GM18951 (cell line): ENCODE data around the gene COL13A1.

Experiments used
- POLR2A ChIP-seq: IDR thresholded peaks from 4 replicates; pipeline ENCODE4 v1.6.1; 2011; ENCODE audit warnings: mild to moderate bottlenecking; ENCODE audit not compliant: insufficient read length, insufficient read depth; ENCODE audit errors: extremely low read depth
- in situ Hi-C: fragments of 300-500 bp; cut with MboI; formaldehyde crosslinking; loops from one replicate; pipeline ENCODE4 v1.12.0; 2022; ENCODE audit warnings: low sequenced_read_pairs, mixed read lengths, inconsistent platforms; ENCODE audit not compliant: unreplicated experiment

Gene COL13A1

GRCh38 chr10:69849825-69850224, 48.1 kb downstream of the COL13A1 start:
- no peak for TF ChIP-seq POLR2A
- in situ Hi-C loops = no loop called here

GRCh38 chr10:69850440-69850839, 48.7 kb downstream of the COL13A1 start:
- in situ Hi-C loops = no loop called here
- no peak for TF ChIP-seq POLR2A

DNA sequence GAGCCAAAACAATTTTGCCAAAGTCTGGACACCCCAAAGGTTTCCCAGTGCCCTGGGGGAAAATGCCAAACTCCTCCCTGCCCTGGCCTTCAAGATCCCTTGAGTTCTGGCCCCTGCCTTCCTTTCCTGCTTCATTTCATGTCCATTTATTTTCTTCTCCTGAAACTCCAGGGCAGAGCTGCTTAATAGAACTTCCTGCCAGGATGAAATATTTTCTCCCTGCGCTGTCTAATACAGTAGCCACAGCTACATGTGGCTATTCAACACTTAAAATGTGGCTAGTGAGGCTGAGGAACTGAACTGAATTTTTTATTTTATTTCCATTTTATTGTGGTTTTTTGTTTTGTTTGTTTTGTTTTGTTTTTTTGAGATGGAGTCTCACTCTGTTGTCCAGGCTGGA, 49.6 kb downstream of the COL13A1 start:
- TF ChIP-seq POLR2A = no peak
- in situ Hi-C loops = no loop called here

DNA sequence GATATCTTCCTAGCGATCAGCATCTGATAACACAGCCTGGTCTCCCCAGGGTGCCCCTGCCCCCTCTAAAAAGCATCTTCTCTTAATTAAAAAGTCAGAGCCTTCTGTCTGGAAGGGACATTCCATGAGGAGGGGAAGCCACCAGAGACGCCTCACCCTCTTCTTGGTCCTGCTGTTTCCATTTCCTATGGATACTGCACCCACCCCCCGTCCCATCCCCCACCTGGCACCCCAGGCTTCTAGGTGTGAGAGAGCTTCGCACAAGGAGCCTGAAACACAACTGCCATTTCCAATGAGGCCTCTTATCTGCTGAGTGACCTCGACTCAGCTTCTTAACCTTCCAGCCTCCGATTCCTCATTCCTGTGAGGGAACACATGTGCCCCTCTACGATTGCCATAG, 51.4 kb downstream of the COL13A1 start:
- no peak for TF ChIP-seq POLR2A
- in situ Hi-C loops = no loop called here

GRCh38 chr10:69854511-69855345, 53.0 kb downstream of the COL13A1 start:
- in situ Hi-C loops = no loop called here
- no peak for TF ChIP-seq POLR2A

DNA sequence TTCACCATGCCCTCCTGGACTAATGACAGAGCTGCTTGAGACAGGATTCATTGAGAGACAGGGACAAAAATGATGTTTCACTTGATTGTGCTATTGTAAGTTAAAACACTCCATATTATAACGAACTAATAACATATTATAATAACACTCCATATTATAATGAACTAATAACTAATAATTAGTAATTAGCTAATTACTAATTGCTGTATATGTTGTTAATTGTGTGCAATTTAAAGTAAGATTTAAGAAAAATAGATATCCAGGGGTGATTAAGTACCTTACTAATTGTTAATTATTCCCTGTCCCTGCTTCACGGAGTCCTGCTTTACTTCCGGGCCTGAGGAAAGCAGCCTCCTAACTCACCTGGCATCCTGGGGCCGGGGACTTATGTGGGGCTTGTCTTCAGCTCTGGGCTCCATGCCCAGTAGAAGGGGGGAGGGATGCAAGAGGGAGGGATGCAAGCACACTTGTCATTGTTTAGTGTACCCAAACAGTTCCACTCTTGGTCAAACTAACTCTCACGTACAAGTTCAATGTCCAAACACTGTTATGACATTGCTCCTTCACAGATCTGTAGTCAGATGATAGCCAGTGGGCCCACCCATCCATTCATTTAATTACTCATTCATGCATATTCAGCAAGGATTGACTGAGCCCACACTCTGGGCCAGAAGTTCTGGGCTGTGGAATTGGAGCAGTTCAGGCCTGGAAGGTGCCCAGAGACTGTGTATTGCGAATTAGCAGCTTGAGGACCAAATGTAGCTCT, 53.8 kb downstream of the COL13A1 start:
- in situ Hi-C loops = no loop called here
- TF ChIP-seq POLR2A = no peak

- no peak for TF ChIP-seq POLR2A
- in situ Hi-C loops = no loop called here
Observed at GRCh38 chr10:69856601-69857166, 55.0 kb downstream of the COL13A1 start.

GRCh38 chr10:69858201-69858600, 56.5 kb downstream of the COL13A1 start:
- in situ Hi-C loops = no loop called here
- TF ChIP-seq POLR2A = no peak

DNA sequence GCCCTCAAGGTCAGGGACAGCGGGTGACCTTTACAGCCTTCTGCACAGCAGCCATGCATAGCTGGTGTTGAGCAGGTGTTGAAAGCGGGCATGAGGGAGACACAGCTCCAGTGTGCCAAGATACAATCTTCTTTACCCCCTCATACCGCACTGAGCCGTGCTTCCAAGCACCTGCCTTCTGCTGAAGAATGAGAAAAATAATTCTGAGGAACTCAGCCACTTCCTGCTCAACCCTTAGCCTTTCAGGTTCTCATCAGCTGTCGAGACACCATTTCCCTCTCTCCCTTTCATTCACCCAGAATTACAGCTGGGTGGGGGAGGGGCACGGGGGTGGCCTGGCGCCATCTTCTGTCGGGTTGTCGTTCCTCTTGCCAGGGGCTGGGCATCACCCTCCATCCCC, 58.6 kb downstream of the COL13A1 start:
- in situ Hi-C loops = no loop called here
- no peak for TF ChIP-seq POLR2A

DNA sequence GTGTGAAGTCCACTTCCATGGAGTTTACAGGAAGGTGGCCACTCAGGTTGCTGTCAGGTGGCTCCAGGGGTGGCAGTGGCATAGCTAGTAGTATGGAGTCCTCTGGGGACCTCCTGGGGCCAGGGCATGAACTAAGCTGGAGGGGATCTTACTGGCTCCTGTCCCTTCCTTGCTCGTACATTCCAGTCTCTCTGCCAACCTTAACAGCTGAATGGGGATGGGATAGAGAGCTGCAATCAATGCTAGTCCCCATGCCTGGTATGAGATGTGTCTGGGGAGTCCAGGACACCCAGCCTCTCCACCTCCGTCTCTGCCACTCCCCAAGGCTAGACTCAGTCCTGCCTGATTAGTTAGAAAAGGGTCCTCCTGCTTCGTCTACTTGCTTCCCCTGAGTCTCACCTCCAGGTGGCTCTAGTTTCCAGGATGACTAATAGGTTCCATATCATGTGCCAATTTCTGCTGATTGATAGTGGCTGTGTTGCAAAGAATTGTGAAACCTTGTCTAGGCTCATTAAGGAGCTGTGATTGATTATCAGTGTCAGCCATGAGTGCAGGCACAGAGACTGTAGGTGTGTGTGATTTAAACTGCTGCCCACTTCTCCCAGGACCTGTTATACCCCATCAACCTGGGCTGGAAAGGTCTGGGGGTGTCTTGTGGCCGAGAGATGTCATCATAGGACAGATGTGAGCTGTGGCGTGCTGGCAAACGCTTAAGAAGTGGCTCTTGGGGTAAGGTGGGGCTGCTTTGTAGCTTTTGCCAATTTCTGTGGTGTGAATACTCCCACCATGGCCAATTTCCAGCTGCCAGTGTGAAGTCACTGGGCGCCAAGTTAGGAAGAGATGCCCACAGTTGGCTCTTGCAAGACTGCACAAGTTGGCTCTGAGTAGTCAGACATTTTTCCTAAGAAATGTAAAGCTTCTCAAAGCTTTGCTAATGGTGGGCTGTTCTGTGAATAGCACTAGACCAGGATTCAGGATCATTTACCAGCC, 59.8 kb downstream of the COL13A1 start:
- no peak for TF ChIP-seq POLR2A
- in situ Hi-C loops = no loop called here

DNA sequence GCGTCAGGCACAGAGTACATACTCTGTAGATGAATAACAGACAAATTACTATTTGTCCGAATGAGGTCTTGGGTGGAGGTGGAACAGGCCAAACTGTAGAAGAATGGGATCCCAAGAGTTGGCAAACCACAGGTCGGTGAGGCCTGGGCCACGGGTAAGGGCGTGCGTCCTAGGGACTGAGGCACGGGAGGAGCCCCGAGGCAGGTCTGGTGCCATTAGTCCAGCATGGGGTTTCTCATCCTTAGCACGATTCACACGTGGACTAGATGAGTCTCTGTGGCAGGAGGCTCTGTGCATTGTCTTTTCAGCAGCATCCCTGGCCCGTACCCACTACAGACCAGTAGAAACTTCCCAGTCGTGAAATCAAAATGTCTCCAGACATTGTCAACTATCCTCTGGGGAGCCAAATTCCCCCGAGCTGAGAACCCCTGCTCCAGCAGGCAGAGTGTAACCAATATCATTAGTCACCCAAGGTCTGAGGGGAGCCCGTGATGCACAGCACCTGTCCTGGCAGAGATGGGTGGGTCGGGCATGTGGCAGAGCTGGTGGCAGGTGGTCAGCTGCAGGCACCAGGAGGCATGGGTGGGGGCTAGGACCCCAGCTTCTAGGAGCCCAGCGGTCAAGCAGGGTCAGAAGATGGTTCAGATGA, 61.3 kb downstream of the COL13A1 start:
- TF ChIP-seq POLR2A = no peak
- in situ Hi-C loops = no loop called here

GRCh38 chr10:69863580-69863979, 61.9 kb downstream of the COL13A1 start:
- in situ Hi-C loops = no loop called here
- TF ChIP-seq POLR2A = no peak

GRCh38 chr10:69864321-69864720, 62.6 kb downstream of the COL13A1 start:
- TF ChIP-seq POLR2A = no peak

GRCh38 chr10:69865450-69865849, 63.7 kb downstream of the COL13A1 start:
- in situ Hi-C loops = no loop called here
- TF ChIP-seq POLR2A = no peak

More at GRCh38 chr10:69864321-69864720, 62.6 kb downstream of the COL13A1 start:
- in situ Hi-C loops = no loop called here
